GM18867 (cell line): Measurements from ENCODE around the gene GRM7.

Source experiments
- ATAC-seq: cut with Tn5 transposase; IDR thresholded peaks from one replicate; pipeline ENCODE4 v1.9.1; 2021; ENCODE audit warnings: mild to moderate bottlenecking, moderate library complexity; ENCODE audit not compliant: unreplicated experiment

GRM7 gene

DNA sequence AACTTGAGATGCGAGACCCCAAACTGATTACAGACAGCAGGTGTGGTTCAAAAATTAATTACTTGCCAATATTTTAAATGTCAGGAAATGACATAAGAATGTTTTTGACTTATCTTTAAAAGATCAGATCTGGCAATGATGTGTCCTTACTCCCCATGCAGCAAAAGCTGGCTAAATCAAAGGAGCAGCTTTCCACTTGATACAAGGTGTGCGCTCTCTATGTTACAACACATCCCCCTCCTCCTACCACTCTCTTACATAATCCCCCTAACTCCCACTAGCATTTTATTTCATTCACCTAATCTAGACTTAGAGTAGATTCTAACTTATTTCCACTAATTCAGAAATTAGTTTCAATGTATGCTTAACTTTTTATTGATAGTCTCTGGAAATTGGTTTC is 609.0 kb downstream of the GRM7 start:
- ATAC-seq = no peak

DNA sequence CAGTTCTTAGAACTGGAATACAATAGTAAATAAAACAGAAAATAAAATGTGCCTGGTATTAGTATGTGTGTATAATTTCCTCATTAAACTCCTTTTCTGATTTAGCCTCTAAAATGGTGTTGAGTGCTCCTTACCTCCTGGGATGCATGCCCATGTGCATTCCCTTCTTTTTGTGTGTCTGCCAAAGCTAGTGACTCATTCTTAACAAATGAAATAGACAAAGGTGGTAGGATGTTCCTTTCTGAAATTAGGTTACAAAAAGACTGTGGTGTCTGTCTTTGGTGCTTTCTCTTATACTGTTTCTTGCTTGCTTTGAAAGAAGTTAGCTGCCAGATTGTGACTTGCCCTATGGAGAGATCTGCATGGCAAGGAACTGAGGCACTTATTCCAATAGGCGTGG is 623.7 kb downstream of the GRM7 start:
- no peak for ATAC-seq

DNA sequence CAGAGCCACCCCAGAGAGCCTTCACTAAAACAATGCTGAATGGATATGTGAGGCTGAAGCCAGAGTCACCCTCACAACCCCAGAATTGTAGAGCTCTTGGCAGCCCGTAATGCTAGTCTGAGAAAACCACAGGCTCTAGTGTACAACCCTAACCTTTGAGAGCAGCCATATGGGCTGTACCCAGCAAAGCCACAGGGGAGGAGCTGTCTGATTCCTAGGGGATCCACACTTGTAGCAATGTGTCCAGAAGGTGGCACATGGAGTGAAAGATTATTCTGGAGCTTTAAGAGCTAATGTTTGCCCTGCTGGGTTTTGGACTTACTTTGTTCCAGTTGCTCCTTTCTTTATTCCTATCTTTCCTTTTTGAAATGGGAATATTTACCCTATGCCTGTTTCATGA is 626.8 kb downstream of the GRM7 start:
- no peak for ATAC-seq

DNA sequence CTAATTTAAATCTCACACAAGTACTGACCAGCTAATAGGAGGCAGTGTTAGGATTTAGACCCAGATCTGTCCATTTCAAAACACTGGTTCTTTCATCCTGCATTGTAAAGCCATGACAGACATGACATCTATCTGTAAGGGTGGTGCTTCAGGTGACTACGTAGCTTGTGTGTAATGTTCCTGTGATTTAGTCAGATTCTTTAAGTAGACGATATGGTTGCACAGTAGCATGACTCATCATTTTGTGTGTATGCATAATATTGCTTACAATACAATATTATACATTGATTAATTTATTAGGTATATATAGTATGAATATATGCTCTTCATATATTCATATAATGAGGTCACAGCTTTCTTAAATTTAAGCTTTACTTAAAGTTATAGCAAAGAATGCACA is 628.5 kb downstream of the GRM7 start:
- no peak for ATAC-seq

DNA sequence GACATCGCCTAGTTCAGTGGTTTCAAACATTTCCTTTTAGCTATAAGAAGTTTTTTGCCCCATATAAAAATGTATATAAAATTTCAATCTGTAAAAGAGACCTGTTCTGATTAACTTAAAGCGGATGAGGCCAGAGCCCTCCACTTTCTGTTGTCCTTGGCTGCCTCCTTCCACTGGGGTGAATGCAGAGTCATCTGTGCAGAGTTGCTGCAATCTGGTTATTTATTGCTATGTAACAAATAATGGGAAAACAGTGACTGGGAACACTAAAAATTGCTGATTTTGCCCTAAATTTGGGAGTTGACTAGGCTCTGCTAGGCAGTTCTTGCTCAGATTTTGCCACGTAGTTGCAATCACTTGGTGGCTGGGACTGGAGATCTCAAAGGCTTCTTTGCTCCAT is 637.8 kb downstream of the GRM7 start:
- ATAC-seq = no peak

DNA sequence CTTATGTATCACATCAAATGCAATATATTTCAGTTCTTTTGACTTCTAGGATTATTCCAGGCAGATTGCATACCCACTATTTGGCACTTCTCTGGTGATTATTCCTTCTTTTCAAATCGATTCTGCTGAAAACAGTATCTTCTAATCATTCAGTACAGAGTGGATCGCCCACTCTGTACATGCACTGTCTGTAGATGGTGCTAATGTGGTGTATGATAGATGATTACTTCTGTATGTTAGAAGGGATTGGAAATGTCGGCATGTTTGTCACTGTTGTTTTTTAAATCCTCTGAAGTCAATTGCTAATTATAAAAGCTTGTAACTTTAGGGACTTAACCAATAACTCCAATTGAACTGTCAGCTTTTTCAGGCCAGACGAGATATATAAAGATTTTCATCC is 642.5 kb downstream of the GRM7 start:
- ATAC-seq = no peak

DNA sequence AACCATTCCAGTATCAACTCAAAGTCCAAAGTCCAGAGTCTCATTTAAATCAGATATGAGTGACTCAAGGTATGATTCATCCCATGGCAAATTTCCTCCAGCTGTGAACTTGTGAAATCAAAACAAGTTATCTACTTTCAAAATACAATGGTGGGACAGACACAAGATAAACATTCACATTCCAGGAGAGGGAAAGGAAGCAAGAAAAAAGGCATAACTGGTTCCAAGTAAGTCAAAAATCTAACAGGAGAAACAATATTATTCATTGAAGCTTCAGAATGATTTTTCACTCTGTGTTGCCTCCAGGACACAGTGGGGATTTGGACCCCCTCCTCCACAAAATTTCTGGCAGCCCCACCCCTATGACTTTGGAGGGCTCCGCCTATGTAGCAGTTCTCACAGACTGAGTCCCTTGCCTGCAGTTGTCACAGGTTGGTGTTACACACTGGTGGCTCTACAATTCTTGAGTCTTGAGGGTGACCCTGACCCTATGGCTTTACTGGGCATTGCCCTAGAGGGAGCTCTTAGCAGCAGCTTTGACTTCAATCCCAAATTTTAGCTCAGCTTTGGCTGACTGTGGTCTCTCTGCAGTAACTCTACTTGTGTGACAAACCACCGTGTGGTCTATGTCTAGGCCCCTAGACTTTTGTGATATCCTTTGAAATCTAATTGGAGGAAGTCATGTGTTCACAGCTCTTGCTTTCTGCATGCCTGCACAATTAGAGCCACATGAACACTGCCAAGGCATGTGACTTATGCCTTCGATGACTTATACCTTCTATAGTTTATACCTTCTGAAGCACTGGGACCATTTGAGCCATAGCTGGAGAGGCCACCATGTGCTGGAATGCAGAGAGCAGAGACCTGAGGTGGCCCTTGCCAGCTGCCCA is 644.2 kb downstream of the GRM7 start:
- ATAC-seq = no peak

DNA sequence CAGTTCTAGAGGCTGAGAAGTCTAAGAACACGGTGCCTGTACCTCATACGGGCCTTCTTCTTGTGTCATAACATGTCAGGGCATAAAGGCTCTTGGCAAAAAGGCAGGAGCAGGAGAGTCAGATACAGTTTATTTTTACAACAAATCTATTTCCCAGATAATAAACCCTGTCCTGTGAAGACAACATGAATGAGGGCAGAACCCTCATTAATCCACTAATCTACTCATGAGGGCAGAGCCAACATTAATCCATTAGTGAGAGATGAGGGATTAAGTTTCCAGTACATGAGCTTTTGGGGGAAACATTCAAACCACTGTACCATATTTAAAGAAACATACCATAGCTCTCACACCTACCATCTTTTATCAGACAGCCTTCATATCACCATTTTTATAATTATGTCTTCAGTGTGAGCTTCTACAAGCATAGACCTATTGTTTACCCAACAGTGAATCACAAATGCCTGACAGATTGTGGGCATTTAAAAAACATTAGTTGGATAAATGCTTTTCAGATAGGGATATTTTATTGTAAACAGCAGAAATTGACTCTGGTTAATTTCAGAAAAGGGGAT is 645.8 kb downstream of the GRM7 start:
- no peak for ATAC-seq

DNA sequence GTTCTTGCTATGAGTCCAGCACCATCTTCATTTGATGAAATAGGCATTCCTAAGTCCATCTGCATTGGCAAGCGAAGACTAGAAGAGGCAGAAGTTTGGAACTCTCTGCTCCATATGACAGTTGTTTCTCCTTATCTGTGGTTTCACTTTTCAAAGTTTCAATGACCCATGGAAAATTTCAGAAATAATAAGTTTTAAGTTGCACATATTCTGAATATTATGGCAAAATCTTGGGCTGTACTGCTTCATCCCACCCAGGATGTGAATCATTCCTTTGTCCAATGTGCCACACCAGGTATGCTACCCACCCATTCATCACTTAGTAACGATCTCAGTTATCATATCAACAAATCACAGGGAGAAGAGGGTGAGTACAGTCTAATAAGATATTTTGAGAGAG is 647.9 kb downstream of the GRM7 start:
- no peak for ATAC-seq

DNA sequence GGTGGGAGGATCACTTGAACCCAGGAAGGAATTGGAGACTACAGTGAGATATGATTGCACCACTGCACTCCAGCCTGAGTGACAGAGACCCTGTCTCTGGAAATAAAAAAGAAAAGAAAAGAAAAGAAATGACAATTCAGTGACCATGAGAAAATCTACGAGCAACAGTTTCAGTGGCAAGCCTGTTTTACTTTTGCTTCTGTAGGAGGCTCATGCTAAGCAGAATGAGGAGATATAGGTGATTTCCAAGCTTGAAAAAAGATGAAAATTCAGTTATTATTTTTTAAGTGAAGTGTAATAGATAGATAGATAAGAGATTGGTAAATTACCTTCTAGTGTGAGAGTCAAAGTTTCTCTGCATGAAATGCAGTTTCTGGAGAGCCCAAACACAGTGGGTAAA is 651.1 kb downstream of the GRM7 start:
- no peak for ATAC-seq

DNA sequence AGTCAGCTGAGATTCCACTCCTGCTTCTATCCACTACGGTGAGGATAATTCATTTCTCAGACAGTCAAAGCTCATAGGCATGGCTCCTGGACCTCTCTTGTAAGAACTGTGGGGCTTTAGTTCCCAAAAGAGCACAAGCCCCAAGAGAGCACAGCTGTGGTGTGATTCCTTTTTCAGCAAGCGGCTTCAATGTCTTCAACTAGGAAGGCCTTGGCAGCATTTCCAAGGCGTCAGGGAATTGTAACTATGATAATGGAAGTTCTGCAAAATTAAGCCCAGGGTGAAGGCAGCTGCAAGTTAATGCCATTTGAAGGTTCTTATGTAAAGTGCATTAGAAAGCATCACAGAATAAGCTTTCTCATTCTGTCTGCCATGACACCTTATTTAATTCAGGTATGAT is 657.1 kb downstream of the GRM7 start:
- ATAC-seq = no peak

DNA sequence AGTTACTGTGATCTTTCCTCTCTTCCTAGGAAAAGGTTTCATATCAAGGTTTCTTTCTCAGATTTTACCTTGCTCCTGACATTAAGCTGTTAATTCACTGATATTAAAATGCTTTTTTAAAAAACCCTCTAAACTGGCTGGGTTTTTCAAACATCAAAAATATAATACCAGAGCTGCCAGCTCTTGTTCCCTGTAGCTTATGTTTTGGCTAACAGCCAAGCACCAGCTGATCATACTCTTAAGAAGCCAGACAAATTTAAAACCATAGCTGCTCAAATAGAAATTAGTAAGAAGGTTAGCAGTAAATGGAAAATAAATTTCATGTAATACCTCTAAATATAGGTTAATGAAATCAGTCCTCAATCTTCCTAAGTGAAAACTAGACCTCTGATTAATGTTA is 657.5 kb downstream of the GRM7 start:
- no peak for ATAC-seq

DNA sequence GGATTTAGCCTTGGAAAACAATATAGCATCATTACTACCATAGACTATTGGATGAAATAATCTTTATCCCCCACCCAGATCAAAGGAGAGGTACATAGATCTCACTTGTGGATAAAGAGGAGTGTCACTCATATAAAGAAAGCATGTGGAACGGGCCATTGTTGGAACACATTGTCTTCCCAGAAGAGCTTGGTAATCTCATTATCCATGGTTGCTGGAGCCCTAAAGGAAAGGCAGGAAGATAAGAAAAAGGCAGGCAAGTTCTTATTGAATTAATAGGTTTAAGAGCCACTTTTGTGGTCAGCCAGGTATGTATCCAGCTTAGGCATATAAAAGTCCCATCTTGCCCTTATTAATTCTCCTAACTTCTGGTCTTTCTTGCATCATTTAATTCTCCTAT is 659.1 kb downstream of the GRM7 start:
- ATAC-seq = no peak

DNA sequence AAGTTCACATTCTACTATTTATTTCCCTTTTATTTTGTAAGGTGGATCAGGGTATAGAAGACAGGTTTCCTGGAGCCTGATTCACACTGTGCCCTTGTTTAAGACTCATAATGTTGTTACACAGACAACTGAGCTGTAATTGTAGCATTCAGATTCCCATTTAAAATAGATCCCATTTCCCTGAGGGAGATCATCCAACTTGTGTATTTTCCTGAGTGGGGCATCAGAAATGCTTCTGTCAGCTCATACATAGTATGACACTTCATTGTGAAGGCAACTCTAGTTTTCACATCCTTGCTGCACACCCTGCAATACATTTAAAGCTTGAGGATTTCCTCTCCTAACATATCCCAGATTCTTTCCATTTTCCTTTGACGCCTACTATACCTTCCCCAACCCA is 659.7 kb downstream of the GRM7 start:
- no peak for ATAC-seq

DNA sequence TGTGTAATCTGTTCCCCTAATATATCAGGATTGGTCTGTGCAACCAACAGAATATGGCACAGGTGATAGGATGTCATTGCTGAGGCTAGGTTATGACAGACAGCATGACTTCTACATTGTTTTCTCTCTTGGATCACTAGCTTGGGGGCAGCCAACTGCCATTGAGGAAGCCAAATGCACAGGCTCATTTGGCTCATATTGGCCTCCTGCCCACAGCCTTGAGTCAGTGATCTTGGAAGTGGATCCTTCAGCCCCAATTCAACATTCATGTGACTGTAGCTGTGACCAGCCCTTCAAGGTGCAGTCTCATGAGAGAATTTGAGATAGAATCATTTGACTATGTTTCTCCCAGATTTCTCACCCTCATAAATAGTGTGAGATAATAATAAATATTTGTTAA is 675.6 kb downstream of the GRM7 start:
- no peak for ATAC-seq

DNA sequence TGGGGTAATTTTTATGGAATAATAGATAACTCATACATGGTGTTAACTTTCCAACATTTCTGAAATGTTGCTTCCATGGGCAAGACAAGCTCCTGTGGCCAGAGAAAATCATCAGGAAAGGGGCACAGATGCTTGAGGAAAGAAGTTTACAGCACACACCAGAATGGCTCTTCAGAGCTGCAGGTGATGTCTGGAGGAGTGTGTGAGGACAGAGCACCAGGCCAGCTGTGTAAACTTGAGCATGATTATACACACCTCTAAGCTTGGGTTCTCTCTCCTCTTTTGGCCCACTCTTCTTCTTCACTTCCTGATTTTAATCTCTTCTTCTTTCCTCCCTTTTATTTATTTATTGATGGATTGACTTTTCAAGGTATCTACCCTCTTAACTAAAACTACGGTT is 676.0 kb downstream of the GRM7 start:
- no peak for ATAC-seq

DNA sequence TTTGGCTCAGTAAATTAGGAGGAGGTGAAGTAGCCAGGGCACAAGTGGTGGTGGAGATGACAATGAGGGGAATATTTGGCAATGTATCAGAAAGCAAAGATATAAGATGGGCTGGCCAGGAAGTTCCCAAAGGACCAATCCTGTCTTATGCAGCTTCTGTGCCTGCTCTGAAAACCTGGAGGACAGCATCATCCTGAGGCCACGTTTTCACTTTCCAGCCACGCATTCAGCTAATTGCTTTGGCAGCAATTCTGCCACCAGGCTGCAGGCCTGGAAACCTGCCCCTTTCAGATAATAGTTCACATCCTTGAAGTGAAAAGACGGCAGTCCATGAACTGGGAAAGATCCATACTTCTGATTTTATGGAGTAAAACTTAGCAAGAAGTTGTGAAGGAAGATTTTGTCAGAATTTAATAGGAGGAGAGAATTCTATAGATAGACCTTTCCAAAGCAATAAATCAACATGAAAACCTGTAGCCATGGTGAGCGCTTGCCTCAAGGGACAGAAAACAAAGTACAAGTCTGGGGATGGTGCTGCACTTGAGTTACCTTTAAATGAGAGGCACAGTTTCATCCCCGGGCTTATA is 682.5 kb downstream of the GRM7 start:
- ATAC-seq = no peak

DNA sequence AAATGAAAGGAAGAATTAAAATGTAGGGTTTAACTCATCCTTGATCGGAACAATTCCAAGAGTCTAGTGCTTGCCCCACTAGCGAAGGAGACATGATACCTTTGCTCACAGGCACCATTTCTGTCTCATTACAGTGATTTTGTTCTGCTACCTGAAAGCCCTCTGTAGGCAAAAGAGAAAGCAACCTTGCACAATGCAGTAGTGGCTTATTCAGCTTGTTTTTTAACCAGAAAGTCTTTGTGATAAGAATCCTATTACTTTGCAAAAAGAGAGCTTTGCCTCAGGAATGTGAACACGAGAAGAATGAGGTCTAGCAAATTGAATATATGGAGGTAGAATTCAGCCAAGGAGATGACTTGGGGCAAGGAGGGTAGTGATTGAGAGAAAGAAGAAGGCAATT is 684.4 kb downstream of the GRM7 start:
- no peak for ATAC-seq

DNA sequence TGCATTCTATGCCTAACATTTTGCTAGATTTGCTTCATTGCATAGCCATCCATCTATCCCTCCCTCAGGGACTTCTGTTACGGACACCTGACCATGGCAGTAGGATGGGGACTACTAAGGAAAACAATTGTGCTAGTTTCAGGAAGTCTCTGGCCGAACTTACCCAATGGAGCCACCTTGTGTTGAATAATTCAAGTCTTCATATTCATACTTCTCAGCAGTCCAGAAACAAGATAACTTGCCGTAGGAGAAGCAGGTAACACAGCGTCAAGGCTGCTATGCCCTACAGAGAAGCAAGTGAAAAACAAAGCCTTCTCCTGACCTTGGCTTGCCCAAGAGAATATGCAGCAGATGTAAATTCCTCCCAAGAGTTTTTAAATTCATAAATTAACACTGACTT is 685.3 kb downstream of the GRM7 start:
- no peak for ATAC-seq

DNA sequence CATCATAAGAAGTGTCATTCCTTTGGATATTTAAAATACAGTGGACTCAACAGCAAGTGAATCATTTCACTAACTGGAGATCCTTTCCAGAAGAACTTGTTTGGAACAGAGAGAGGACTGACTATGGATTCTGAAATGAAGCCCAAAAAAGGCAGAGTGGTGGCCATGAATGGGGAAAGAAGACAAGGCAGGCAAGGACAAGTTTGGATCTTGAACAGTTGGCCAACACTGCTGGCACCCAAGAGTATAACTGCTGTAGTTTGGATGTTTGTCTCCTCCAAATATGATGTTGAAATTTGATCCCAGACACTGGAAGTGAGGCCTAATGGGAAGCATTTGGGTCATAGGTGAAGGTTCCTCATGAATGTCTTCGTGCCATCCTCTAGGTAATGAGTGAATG is 686.9 kb downstream of the GRM7 start:
- ATAC-seq = no peak

DNA sequence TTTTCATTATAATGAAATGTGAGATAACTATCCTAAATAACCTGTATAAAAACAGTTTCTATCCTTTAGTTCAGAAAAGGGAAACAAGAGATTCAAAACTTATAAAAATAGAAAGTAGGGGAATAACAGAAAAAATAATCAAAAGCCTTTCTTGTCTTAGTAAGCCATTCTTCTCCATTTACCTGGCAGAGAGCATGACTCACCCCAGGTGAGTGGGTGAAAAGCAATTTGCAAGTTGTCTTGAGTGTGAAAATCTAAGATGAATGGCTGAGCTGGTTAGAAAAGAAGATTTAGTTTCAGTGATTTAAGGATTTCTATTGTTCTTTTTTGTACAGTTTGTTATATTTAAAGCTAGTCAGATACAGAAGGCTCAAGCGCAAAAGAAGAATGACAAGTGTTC is 702.0 kb downstream of the GRM7 start:
- no peak for ATAC-seq

DNA sequence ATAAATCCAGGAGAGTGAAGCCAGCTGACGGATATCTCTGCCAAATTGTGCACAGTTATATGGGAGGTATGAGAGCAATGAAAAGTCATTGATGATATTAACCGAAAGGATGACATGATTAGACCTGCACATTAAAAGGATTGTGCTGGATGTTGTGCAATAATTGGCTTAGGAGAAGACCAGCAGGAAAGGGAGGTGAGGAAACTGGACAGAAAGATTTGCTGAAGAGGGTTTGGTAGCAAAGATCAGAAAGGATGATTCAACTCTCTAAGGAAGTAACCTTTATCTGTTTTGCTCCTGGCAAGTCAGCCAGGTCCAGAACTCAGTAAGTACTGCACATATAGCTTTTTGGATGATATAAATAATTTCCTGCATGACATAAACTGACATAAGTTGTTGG is 704.7 kb downstream of the GRM7 start:
- ATAC-seq = no peak
